Pancreas (tissue), 10 donors: ENCODE data around the gene NABP1. TPM values are rescaled to one million over a fixed set of nuclear protein-coding genes. Genes with fewer than 3 reads are reported as not detected.
"Not testable (repeated sequence)": the region's sequence is repeated elsewhere in the genome, so short reads cannot be mapped to it uniquely, and the experiment has no call there.

ENCODE experiments used
- ATAC-seq, 4 donors: fragments of 200-7000 bp; cut with Tn5 transposase; one replicate each; pipeline versions ENCODE4 v1.8.0 to v1.9.1; 2020; ENCODE audit warnings: mild to moderate bottlenecking in 4 of 4, moderate library complexity in 4 of 4
- DNase-seq, 6 donors: peaks; one replicate each; pipeline ENCODE4 v3.0.0-alpha.2; 2020
- FAIRE-seq: peaks from 2 replicates; lab custom pipeline; 2012; peaks lifted over from hg19 to GRCh38; lab: Jason Lieb, UNC
- H3K27ac ChIP-seq, 4 donors: fragments of 200-600 bp; sonication (generic); 1 replicate in 3 of 4; 2 replicates in 1 of 4; pipeline versions ENCODE4 v1.5.0 to v1.8.0; 2020
- H3K27me3 ChIP-seq, 4 donors: fragments of 200-600 bp; one replicate each; pipeline ENCODE4 v1.8.0; 2021
- H3K36me3 ChIP-seq, 3 donors: fragments of 200-600 bp; sonication (generic) in 1 of 3; one replicate each; pipeline versions ENCODE4 v1.5.0 to v1.8.0; 2020 to 2021
- H3K4me1 ChIP-seq, 3 donors: fragments of 200-600 bp; one replicate each; pipeline ENCODE4 v1.8.0; 2021
- H3K4me3 ChIP-seq, 4 donors: fragments of 200-600 bp; sonication (generic) in 2 of 4; one replicate each; pipeline versions ENCODE4 v1.5.0 to v1.8.0; 2020 to 2021
- H3K9me3 ChIP-seq, 4 donors: fragments of 200-600 bp; one replicate each; pipeline ENCODE4 v1.8.0; 2021
- WGBS, 2 donors: extraction: QIAGEN DNeasy Blood & Tissue Kit; methylation state at CpG; one replicate each; pipeline ENCODE4 v1.1.7; 2013; 5-methylcytosine and 5-hydroxymethylcytosine counted together
- intact Hi-C, 3 donors: fragments of 100-400 bp; cut with DNase I; formaldehyde crosslinking; loops; one replicate each; pipeline versions ENCODE4 v1.11.1 to v1.14.2; 2022
- polyA plus RNA-seq, 2 donors: library from polyadenylated mRNA; stranded (reverse); fragments of 200-250 nt; gene quantifications; one replicate each; pipeline ENCODE4 v1.2.3, GENCODE V29; 2013
- total RNA-seq, 6 donors: library from RNA; stranded (reverse); fragmentation: NEBNext Ultra II Directional in 4 of 6; extraction: Animal tissue kit (Norgen Biotek cat#: 25700) in 4 of 6; gene quantifications; one replicate each; pipeline versions ENCODE4 v1.2.1 to v1.2.4, GENCODE V29; 2021 to 2023
- TF ChIP-seq, protein P1 (sequence below), 4 donors: fragments of 200-600 bp; sonication (generic) in 3 of 4; IDR thresholded peaks; one replicate each; pipeline versions ENCODE4 v1.5.0 to v1.8.0; 2021; ENCODE audit warnings: antibody characterized with exemption in 4 of 4
- donor health status: healthy with polysubstance abuse.
- donor health status: DM: no; HTN: no; CAD: no; lungs with moderate emphysema.
- donor health status: DM: no; HTN: no; CAD: no.
- donor health status: control.
- donor health status: control.
- donor health status: Bipolar disorder and iron deficiency.
- donor health status: DM: yes; HTN: yes; CAD: no.
- donor health status: DM: no; HTN: no; CAD: no.
- donor health status: DM: no; HTN: no; CAD: no.
- donor health status: DM: yes; HTN: yes; CAD: no.

The NABP1 gene
- total and polyA plus RNA-seq, 8 donors: 2.9 to 12.8 (median 5.0) TPM

DNA sequence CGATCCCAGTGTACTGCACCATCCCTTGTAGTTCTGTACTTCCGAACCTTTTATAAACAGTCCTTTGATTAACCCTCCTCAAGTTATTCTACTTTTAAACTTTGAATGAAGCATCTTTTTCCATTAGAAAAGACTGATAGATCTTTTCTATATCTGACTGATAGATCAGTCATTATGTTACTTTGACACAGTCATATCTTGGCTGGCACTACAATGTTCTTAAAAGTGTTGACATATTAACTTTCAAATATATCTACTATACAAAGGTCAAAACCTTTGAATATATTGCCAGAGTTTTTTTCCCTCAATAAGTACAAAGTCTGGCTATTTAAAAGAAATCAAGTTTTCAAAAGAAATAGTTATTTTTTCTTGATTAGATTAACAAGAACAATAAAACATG is 35.4 kb upstream of the NABP1 start:
- DNase-seq (no peak), FAIRE-seq (peak; percentile 70)

DNA sequence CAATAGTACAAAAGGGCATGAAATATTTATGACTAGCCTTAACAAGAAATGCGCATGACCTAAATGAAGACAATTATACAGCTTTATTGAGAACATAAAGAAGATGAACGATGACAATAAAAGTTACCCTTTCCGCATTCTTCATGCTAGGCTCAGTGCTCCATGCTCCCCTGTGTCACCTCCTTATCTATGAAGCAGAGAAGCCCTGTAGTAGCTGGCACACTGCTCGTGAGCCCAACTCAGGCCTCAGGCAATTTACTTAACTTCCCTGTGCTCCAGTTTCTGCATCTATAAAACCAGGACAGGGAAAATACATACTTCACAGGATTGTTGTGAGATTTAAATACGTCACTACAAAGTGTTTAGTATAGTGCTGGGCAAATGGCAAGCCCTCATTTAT is 34.5 kb upstream of the NABP1 start:
- no peak for ATAC-seq
- intact Hi-C loops: no loop called here
- Histone ChIP-seq H3K36me3 (no peaks in the 10 kb centered on the region), H3K4me3 (no peak overlapping the region), H3K4me1 (peaks cover 0 to 3% (median 0%) of the 10 kb centered on the region in 3 donors), H3K9me3 (no peaks in the 10 kb centered on the region), H3K27me3 (no peaks in the 10 kb centered on the region), H3K27ac (no peak overlapping the region)
- TF ChIP-seq, protein P1, sequence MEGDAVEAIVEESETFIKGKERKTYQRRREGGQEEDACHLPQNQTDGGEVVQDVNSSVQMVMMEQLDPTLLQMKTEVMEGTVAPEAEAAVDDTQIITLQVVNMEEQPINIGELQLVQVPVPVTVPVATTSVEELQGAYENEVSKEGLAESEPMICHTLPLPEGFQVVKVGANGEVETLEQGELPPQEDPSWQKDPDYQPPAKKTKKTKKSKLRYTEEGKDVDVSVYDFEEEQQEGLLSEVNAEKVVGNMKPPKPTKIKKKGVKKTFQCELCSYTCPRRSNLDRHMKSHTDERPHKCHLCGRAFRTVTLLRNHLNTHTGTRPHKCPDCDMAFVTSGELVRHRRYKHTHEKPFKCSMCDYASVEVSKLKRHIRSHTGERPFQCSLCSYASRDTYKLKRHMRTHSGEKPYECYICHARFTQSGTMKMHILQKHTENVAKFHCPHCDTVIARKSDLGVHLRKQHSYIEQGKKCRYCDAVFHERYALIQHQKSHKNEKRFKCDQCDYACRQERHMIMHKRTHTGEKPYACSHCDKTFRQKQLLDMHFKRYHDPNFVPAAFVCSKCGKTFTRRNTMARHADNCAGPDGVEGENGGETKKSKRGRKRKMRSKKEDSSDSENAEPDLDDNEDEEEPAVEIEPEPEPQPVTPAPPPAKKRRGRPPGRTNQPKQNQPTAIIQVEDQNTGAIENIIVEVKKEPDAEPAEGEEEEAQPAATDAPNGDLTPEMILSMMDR (IDR thresholded peaks at IDR 0.05): no peak
- 89% methylated on average over 5 of the region's 5 CpGs for WGBS, 2 donors
- DNase-seq: no peak
- FAIRE-seq: no peak

More for the DNA sequence above, 35.4 kb upstream of the NABP1 start:
- intact Hi-C loops: no loop called here
- no peak for ATAC-seq
- WGBS, 2 donors: 60% methylated on average over 2 of the region's 2 CpGs
- TF ChIP-seq, protein P1 (IDR thresholded peaks at IDR 0.05): no peak
- Histone ChIP-seq H3K27me3 (no peaks in the 10 kb centered on the region), H3K9me3 (no peaks in the 10 kb centered on the region), H3K4me1 (peaks cover 0 to 10% (median 4%) of the 10 kb centered on the region in 3 donors), H3K36me3 (no peaks in the 10 kb centered on the region), H3K27ac (no peak overlapping the region), H3K4me3 (no peak overlapping the region)

DNA sequence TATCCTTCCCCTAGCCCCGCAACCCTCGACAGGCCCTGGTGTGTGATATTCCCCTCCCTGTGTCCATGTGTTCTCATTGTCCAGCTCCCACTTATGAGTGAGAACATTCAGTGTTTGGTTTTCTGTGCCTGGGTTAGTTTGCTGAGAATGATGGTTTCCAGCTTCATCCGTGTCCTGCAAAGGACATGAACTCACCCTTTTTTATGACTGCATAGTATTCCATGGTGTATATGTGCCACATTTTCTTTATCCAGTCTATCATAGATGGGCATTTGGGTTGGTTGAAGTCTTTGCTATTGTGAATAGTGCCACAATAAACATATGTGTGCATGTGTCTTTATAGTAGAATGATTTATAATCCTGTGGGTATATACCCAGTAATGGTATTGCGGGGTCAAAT is 33.3 kb upstream of the NABP1 start:
- H3K4me1 ChIP-seq, ATAC-seq, H3K27me3 ChIP-seq, H3K27ac ChIP-seq, DNase-seq, intact Hi-C loops, H3K9me3 ChIP-seq, FAIRE-seq, H3K36me3 ChIP-seq, H3K4me3 ChIP-seq: not testable (repeated sequence)
- 66 to 71% methylated on average over 4 of the region's 4 CpGs for WGBS, 2 donors

DNA sequence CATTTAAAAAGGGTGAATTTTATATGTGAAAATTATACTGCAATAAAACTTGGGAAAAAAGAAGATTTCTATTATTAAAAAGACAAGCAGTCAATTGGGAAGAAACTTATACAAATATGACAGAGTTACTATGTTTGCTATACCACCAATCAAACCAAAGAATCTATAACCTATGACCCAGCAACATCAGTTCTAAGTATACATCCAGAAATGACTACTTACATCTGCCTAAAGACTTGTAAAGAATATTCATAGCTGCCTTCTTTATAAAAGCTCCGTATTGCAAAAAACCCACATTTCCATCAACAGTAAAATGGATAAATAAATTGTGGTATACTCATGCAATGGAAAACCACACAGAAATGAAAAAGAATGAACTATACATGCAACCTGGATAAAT is 32.9 kb upstream of the NABP1 start:
- FAIRE-seq (no peak), DNase-seq (no peak), ATAC-seq (no peak)
- TF ChIP-seq, protein P1 (IDR thresholded peaks at IDR 0.05): no peak
- intact Hi-C loops: no loop called here
- Histone ChIP-seq H3K36me3 (no peaks in the 10 kb centered on the region), H3K27me3 (no peaks in the 10 kb centered on the region), H3K4me1 (no peaks in the 10 kb centered on the region), H3K27ac (no peak overlapping the region), H3K9me3 (no peaks in the 10 kb centered on the region), H3K4me3 (no peak overlapping the region)
- 95 to 98% methylated on average over 1 of the region's 1 CpG for WGBS, 2 donors

DNA sequence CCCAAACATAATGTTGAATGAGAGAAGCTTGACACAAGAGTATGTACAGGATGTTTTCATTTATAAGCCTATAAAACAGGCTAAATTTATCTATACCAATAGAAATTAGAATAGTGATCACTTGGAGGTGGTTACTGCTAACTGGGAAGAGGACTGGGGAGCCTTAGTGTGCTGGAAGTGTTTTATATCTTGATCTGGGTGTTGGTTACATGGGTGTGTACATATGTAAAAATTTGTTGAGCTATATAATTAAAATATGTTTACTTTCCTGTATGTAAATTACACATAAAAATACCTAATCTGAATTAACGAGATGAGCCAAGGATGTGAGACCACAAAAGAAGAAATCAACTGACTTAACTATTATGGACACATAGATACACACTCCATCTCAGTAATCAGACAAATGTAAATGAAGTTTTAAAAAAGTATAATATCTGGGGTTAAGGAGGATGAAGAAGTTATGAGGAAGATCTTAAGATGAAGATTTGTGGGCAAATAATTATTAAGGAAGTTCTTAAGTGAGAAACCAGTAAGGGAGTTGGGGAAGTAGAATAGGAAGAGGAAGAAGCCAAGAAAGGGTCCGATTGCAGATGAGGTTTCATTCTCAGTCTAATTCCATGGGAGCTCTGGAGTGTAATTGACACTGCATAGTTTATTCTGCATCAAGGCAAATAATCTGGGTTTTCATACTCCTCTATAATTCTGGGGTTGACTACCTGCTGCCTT is 32.3 kb upstream of the NABP1 start:
- intact Hi-C loops: no loop called here
- FAIRE-seq (no peak), DNase-seq (no peak), ATAC-seq (peak in 1 of 4 donors; percentile 25)
- Histone ChIP-seq H3K36me3 (no peaks in the 10 kb centered on the region), H3K27ac (no peak overlapping the region), H3K4me3 (no peak overlapping the region), H3K27me3 (no peaks in the 10 kb centered on the region), H3K9me3 (no peaks in the 10 kb centered on the region), H3K4me1 (no peaks in the 10 kb centered on the region)
- WGBS, 2 donors: 38 to 40% methylated on average over 2 of the region's 2 CpGs
- TF ChIP-seq, protein P1 (IDR thresholded peaks at IDR 0.05): no peak
